IMR-90 (cell line): ENCODE measurements around the gene ARHGAP28. TPM values are rescaled to one million over a fixed set of nuclear protein-coding genes. Genes with fewer than 3 reads are reported as not detected.
A peak's percentile ranks its signal among the peaks of the same experiment; 100 is the strongest.

Source experiments
- ATAC-seq: fragments of 200-7000 bp; cut with Tn5 transposase; 2 replicates; pipeline ENCODE4 v1.9.1; 2020; ENCODE audit warnings: low read depth, mild to moderate bottlenecking, moderate library complexity
- BruUV-seq: library from RNA; stranded (reverse); fragments of 400-500 nt; replicated peaks from 2 replicates; lab custom pipeline; 2021; lab: Mats Ljungman, UMichigan
- CTCF ChIA-PET: fragments of 300-600 bp; formaldehyde crosslinking; extraction: SDS; loops from one replicate; lab custom pipeline; 2021; ENCODE audit warnings: antibody characterized with exemption; lab: Yijun Ruan, JAX
- POLR2A ChIA-PET: fragments of 300-600 bp; sonication (Branson Sonifier 250); formaldehyde crosslinking; loops from one replicate; lab custom pipeline; 2022; ENCODE audit warnings: antibody characterized with exemption; ENCODE audit not compliant: unreplicated experiment; lab: Charles Lee
- DNase-seq: peaks from one replicate; pipeline ENCODE4 v3.0.0; 2013
- H2AFZ ChIP-seq: replicated peaks from 2 replicates; pipeline ENCODE3; 2013; ENCODE audit warnings: low read length, mild to moderate bottlenecking; ENCODE audit not compliant: poor library complexity
- H2AK5ac ChIP-seq: 2 replicates; pipeline ENCODE4 v1.6.1; 2013; ENCODE audit warnings: low read depth, low read length, inconsistent platforms
- H2AK9ac ChIP-seq: replicated peaks from 2 replicates; pipeline ENCODE3; 2013; ENCODE audit warnings: mild to moderate bottlenecking, low read depth, low read length, moderate library complexity; ENCODE audit not compliant: poor library complexity
- H2BK120ac ChIP-seq: 2 replicates; pipeline ENCODE4 v1.6.1; 2013; ENCODE audit warnings: low read depth, low read length, inconsistent platforms
- H2BK15ac ChIP-seq: 3 replicates; pipeline ENCODE4 v1.6.1; 2013; ENCODE audit warnings: low read depth, low read length, inconsistent platforms
- H2BK20ac ChIP-seq: 2 replicates; pipeline ENCODE4 v1.6.1; 2013; ENCODE audit warnings: low read depth, mild to moderate bottlenecking, inconsistent platforms, low read length, moderate library complexity
- H2BK5ac ChIP-seq: 2 replicates; pipeline ENCODE4 v1.6.1; 2013; ENCODE audit warnings: mild to moderate bottlenecking, low read depth, low read length, inconsistent platforms; ENCODE audit not compliant: poor library complexity, severe bottlenecking
- H3K14ac ChIP-seq: replicated peaks from 2 replicates; pipeline ENCODE4 v1.6.1; 2013; ENCODE audit warnings: low read depth, low read length, inconsistent platforms
- H3K18ac ChIP-seq: 2 replicates; pipeline ENCODE4 v1.6.1; 2013; ENCODE audit warnings: low read depth, low read length, control low read depth
- H3K23ac ChIP-seq: 2 replicates; pipeline ENCODE4 v1.6.1; 2013; ENCODE audit warnings: low read depth, low read length, inconsistent platforms
- H3K27ac ChIP-seq: 2 replicates; pipeline ENCODE4 v1.5.1; 2013; ENCODE audit warnings: mild to moderate bottlenecking, control low read depth, low read length; ENCODE audit not compliant: insufficient read depth
- H3K27me3 ChIP-seq: 2 replicates; pipeline ENCODE4 v1.6.1; 2013; ENCODE audit warnings: low read length; ENCODE audit not compliant: control insufficient read depth, insufficient read depth
- H3K36me3 ChIP-seq: 2 replicates; pipeline ENCODE4 v1.6.1; 2013; ENCODE audit warnings: low read length, mixed read lengths; ENCODE audit not compliant: control insufficient read depth, insufficient read depth
- H3K4ac ChIP-seq: 2 replicates; pipeline ENCODE4 v1.6.1; 2013; ENCODE audit warnings: low read depth, low read length, inconsistent platforms
- H3K4me1 ChIP-seq: 2 replicates; pipeline ENCODE4 v1.6.1; 2013; ENCODE audit warnings: low read length, mixed read lengths; ENCODE audit not compliant: control insufficient read depth, insufficient read depth
- H3K4me2 ChIP-seq: 2 replicates; pipeline ENCODE4 v1.6.1; 2013; ENCODE audit warnings: low read depth, mild to moderate bottlenecking, control low read depth, low read length, moderate library complexity
- H3K4me3 ChIP-seq: 2 replicates; pipeline ENCODE4 v1.5.1; 2013; ENCODE audit warnings: low read depth, mild to moderate bottlenecking, control low read depth, low read length, moderate library complexity; ENCODE audit not compliant: insufficient read depth
- H3K56ac ChIP-seq: 2 replicates; pipeline ENCODE4 v1.6.1; 2013; ENCODE audit warnings: low read length, inconsistent platforms; ENCODE audit not compliant: insufficient read depth; ENCODE audit errors: extremely low read depth
- H3K79me1 ChIP-seq, 2 experiments: 2 replicates each; pipeline ENCODE4 v1.6.1; 2013; ENCODE audit warnings: low read length in 2 of 2, inconsistent platforms in 1 of 2, low read depth in 1 of 2
- H3K9ac ChIP-seq: 2 replicates; pipeline ENCODE4 v1.6.1; 2013; ENCODE audit warnings: low read depth, low read length, control low read depth
- H3K9me1 ChIP-seq: 2 replicates; pipeline ENCODE4 v1.6.1; 2013; ENCODE audit warnings: low read length, inconsistent platforms; ENCODE audit not compliant: insufficient read depth
- H3K9me3 ChIP-seq: 2 replicates; pipeline ENCODE4 v1.6.1; 2013; ENCODE audit warnings: low read length; ENCODE audit not compliant: control insufficient read depth, insufficient read depth
- H4K20me1 ChIP-seq: 2 replicates; pipeline ENCODE4 v1.6.1; 2013; ENCODE audit warnings: low read length, inconsistent platforms; ENCODE audit not compliant: insufficient read depth
- H4K5ac ChIP-seq: 2 replicates; pipeline ENCODE4 v1.6.1; 2013; ENCODE audit warnings: mild to moderate bottlenecking, low read depth, low read length, control low read depth
- H4K8ac ChIP-seq, 2 experiments: 2 replicates each; pipeline ENCODE4 v1.6.1; 2013; ENCODE audit warnings: low read depth in 2 of 2, low read length in 2 of 2, control low read depth in 1 of 2, inconsistent platforms in 1 of 2
- H4K91ac ChIP-seq: 2 replicates; pipeline ENCODE4 v1.6.1; 2013; ENCODE audit warnings: low read depth, low read length, inconsistent platforms; ENCODE audit not compliant: insufficient read depth
- BHLHE40 ChIP-seq: fragments of 150-350 bp; IDR thresholded peaks from 2 replicates; pipeline ENCODE4 v1.6.1; 2016; ENCODE audit warnings: mild to moderate bottlenecking, low read depth, low read length
- CEBPB ChIP-seq: IDR thresholded peaks from 2 replicates; pipeline ENCODE4 v1.6.1; 2012; ENCODE audit warnings: low read depth, low read length, improper control_type of control experiment
- CHD1 ChIP-seq: IDR thresholded peaks from 2 replicates; pipeline ENCODE4 v1.6.1; 2012; ENCODE audit warnings: low read depth, low read length, improper control_type of control experiment
- FOS ChIP-seq: fragments of 150-350 bp; IDR thresholded peaks from 2 replicates; pipeline ENCODE4 v1.6.1; 2016; ENCODE audit warnings: low read depth, low read length
- MAFK ChIP-seq: IDR thresholded peaks from 2 replicates; pipeline ENCODE4 v1.6.1; 2012; ENCODE audit warnings: low read depth, low read length, improper control_type of control experiment
- MAZ ChIP-seq: IDR thresholded peaks from 2 replicates; pipeline ENCODE4 v1.6.1; 2012; ENCODE audit warnings: low read depth, mild to moderate bottlenecking, low read length, improper control_type of control experiment, moderate library complexity, borderline replicate concordance
- NFE2L2 ChIP-seq: fragments of 150-350 bp; IDR thresholded peaks from 2 replicates; pipeline ENCODE4 v1.6.1; 2016; ENCODE audit warnings: low read depth, mild to moderate bottlenecking, low read length
- POLR2A ChIP-seq: IDR thresholded peaks from 2 replicates; pipeline ENCODE4 v1.6.1; 2012; ENCODE audit warnings: mild to moderate bottlenecking, low read depth, low read length
- RAD21 ChIP-seq: IDR thresholded peaks from 2 replicates; pipeline ENCODE4 v1.6.1; 2012; ENCODE audit warnings: low read length, improper control_type of control experiment
- RCOR1 ChIP-seq: IDR thresholded peaks from 2 replicates; pipeline ENCODE4 v1.6.1; 2012; ENCODE audit warnings: mild to moderate bottlenecking, low read length, improper control_type of control experiment; ENCODE audit not compliant: insufficient replicate concordance
- RFX5 ChIP-seq: IDR thresholded peaks from 2 replicates; pipeline ENCODE4 v1.8.0; 2012; ENCODE audit warnings: low read depth, mild to moderate bottlenecking, low read length, moderate library complexity
- SMC3 ChIP-seq: fragments of 150-350 bp; IDR thresholded peaks from 2 replicates; pipeline ENCODE4 v1.6.1; 2016; ENCODE audit warnings: low read depth, mild to moderate bottlenecking, antibody characterized with exemption, low read length, moderate library complexity
- WGBS, 2 experiments: methylation state at CpG; one replicate each; pipeline versions ENCODE4 v1.1.5 to v1.1.7; 2013; ENCODE audit warnings: missing lambda C conversion rate in 2 of 2; ENCODE audit not compliant: insufficient read length in 1 of 2; ENCODE audit errors: extremely low coverage in 2 of 2; 5-methylcytosine and 5-hydroxymethylcytosine counted together
- dilution Hi-C: fragments of 300-500 bp; cut with HindIII; formaldehyde crosslinking; loops from one replicate; pipeline ENCODE4 v1.14.3; 2018; ENCODE audit warnings: low sequenced_read_pairs; ENCODE audit not compliant: unreplicated experiment
- in situ Hi-C: fragments of 300-500 bp; cut with MboI; formaldehyde crosslinking; loops from 3 replicates; pipeline ENCODE4 v1.14.3; 2019; ENCODE audit warnings: low sequenced_read_pairs, inconsistent platforms, mixed read lengths
- intact Hi-C: fragments of 100-400 bp; cut with micrococcal nuclease; formaldehyde crosslinking; loops from 2 replicates; pipeline ENCODE4 v1.10.0; 2022
- polyA plus RNA-seq, 3 experiments: library from polyadenylated mRNA; depleted of rRNA; stranded (reverse); fragments of >200 nt; gene quantifications; 2 replicates each; pipeline ENCODE4 v1.2.3, GENCODE V29; 2012; ENCODE audit warnings: low replicate concordance in 1 of 3
- total RNA-seq: library from RNA; depleted of rRNA; stranded (reverse); fragments of >200 nt; gene quantifications from 2 replicates; pipeline ENCODE4 v1.2.3, GENCODE V29; 2012
- TF ChIP-seq, protein P1 (sequence below): fragments of 150-350 bp; IDR thresholded peaks from 2 replicates; pipeline ENCODE4 v1.6.1; 2016; ENCODE audit warnings: low read depth, mild to moderate bottlenecking, low read length, moderate library complexity, borderline replicate concordance

The ARHGAP28 gene
- total and polyA plus RNA-seq, 2 of the 4 experiments (the other 2 are of a cell fraction): 1.8 to 3.8 TPM

DNA sequence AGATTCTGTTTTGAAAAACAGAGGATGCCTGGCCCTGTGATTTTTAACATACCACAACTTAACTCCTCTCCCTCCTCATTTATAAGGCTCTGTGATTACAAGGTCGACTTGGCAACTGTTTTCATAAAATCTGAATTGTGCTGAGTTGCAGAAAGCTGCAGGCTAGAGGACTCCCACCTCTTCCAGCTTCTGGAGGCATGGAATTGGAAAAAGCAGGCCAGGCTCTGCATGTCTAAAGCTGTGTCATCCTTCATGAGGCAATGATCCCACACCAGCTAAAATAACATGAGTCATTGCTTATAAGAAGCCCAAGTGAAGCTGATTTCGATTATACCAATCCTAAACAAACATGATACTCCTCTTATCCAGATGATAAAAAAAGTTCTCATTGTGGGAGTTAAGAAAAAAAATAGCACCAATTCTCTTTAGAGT lies 11.7 kb downstream of the ARHGAP28 start (continued):
- TF ChIP-seq NFE2L2: peak; percentile 96

DNA sequence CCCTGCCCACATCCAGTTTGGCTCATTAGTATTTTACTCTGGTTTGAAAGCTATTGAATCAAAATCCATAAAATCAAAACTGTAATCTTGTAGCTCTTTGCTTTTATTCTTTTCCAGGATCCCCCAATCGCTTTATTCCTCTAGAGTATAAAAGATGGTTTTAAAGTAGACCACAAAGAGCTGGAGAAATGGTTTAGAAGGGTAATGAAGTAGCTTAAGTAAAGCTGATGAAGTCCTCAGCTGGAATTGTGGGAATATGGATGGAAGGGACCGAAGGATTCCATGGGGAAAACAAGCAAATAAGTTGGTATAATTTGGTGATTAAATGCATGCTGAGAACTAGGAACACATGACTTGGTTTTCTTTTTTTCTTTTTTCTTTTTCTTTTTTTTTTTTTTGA lies 12.3 kb downstream of the ARHGAP28 start:
- H2AK5ac ChIP-seq: peak overlapping the region; percentile 15; the same call in 1 of the 2 replicates
- intact Hi-C loops (no loop called here), in situ Hi-C loops (no loop called here), dilution Hi-C loops (no loop called here)
- H2BK20ac ChIP-seq: peak overlapping the region; percentile 89
- H3K36me3 ChIP-seq: peaks cover 5% of the 10 kb centered on the region; the same call in 1 of the 2 replicates
- DNase-seq (no peak), ATAC-seq (no peak)
- H4K91ac ChIP-seq: peak overlapping the region; percentile 66
- H3K23ac ChIP-seq: peak overlapping the region; percentile 89; the same call in 1 of the 2 replicates
- H2BK5ac ChIP-seq: peak overlapping the region; percentile 62
- WGBS, 2 experiments: no CpG with 5 or more reads among the region's 2 CpGs
- H3K18ac ChIP-seq: peak overlapping the region; percentile 99
- H2AK9ac ChIP-seq: no peak overlapping the region
- H4K8ac ChIP-seq: peak overlapping the region; percentile 34 to 87
- no peak overlapping the region for H3K4me3 ChIP-seq
- peak overlapping the region; percentile 97 for H4K5ac ChIP-seq
- peak overlapping the region; percentile 54; the same call in 1 of the 2 replicates for H3K56ac ChIP-seq
- no peaks in the 10 kb centered on the region for H4K20me1 ChIP-seq
- no TSS peak for BruUV-seq
- H3K9ac ChIP-seq: 0 out of 2 replicates have a peak overlapping the region, but pooled peaks have one; percentile 3
- POLR2A ChIA-PET: interaction anchor here (0.7 to 1.9 kb wide), 2 partner anchors 10 to 43 kb away, joined by 6 to 9 read pairs; no protein-coding TSS in a partner anchor
- H3K27ac ChIP-seq: peak overlapping the region; percentile 89; the same call in 1 of the 2 replicates
- H3K4me2 ChIP-seq: peak overlapping the region; percentile 41
- H3K79me1 ChIP-seq: peaks cover 0 to 13% of the 10 kb centered on the region in 2 experiments; a peak in 1 of 4 replicates
- peaks cover 20% of the 10 kb centered on the region for H3K4me1 ChIP-seq
- no peak overlapping the region for H2AFZ ChIP-seq
- peak overlapping the region; percentile 85 for H3K14ac ChIP-seq
- H2BK120ac ChIP-seq: peak overlapping the region; percentile 91
- no peaks in the 10 kb centered on the region for H3K9me3 ChIP-seq
- H3K4ac ChIP-seq: peak overlapping the region; percentile 91; the same call in 1 of the 2 replicates
- H3K27me3 ChIP-seq: no peaks in the 10 kb centered on the region
- H2BK15ac ChIP-seq: peak overlapping the region; percentile 75; the same call in 1 of the 3 replicates
- H3K9me1 ChIP-seq: peaks cover 3% of the 10 kb centered on the region
- CTCF ChIA-PET: interaction anchor here (0.8 to 1.5 kb wide), 4 partner anchors 9 to 523 kb away, joined by 3 to 4 read pairs (median 4); no protein-coding TSS in a partner anchor
- TF ChIP-seq CEBPB: no peak
- TF ChIP-seq BHLHE40: no peak
- no peak for TF ChIP-seq MAFK
- no peak for TF ChIP-seq FOS
- TF ChIP-seq RAD21: no peak
- TF ChIP-seq RCOR1: no peak
- no peak for TF ChIP-seq CHD1
- no peak for TF ChIP-seq POLR2A
- TF ChIP-seq MAZ: no peak
- TF ChIP-seq, protein P1, sequence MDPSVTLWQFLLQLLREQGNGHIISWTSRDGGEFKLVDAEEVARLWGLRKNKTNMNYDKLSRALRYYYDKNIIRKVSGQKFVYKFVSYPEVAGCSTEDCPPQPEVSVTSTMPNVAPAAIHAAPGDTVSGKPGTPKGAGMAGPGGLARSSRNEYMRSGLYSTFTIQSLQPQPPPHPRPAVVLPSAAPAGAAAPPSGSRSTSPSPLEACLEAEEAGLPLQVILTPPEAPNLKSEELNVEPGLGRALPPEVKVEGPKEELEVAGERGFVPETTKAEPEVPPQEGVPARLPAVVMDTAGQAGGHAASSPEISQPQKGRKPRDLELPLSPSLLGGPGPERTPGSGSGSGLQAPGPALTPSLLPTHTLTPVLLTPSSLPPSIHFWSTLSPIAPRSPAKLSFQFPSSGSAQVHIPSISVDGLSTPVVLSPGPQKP: no peak
- TF ChIP-seq SMC3: no peak
- TF ChIP-seq RFX5: no peak
- no peak for TF ChIP-seq NFE2L2
